ENCODE data around the gene PLCD1. TPM values are rescaled to one million over a fixed set of nuclear protein-coding genes. Genes with fewer than 3 reads are reported as not detected.
A peak's percentile ranks its signal among the peaks of the same experiment; 100 is the strongest.

The PLCD1 gene
- total and polyA plus RNA-seq, 5 donors = 11.2 to 17.7 (median 13.7) TPM

DNA sequence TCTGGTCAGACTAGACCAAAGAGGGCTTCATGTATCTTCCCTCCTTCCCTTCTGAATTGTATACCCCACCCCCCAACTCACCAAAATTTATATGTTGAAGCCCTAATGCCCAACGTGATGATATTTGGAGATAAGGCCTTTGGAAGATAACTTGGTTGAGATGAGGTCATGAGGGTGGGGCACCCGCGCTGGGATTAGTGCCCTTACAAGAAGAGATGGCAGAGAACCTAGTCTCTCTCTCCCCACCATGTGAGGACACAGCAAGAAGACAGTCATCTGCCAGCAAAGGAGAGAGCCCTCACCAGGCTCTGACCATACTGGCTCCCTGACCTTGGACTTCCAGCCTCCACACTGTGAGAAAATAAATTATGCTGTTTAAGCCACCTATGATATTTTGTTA is 13.5 kb downstream of the PLCD1 start:
- no peaks in the 10 kb centered on the region for H3K4me1 ChIP-seq (ENCODE audit: control insufficient read depth, insufficient read depth, low read length)
- H3K9me3 ChIP-seq (ENCODE audit: control insufficient read depth, low read length) = no peaks in the 10 kb centered on the region
- WGBS = 94% methylated on average over 3 of the region's 3 CpGs
- H3K27ac ChIP-seq (ENCODE audit: low read length) = no peak overlapping the region
- no peaks in the 10 kb centered on the region for H3K27me3 ChIP-seq (ENCODE audit: control insufficient read depth, insufficient read depth)
- ATAC-seq (no peak), DNase-seq (no peak)
- intact Hi-C loops (cut with DNase I) = no loop called here
- H3K4me3 ChIP-seq (ENCODE audit: low read length) = no peak overlapping the region

DNA sequence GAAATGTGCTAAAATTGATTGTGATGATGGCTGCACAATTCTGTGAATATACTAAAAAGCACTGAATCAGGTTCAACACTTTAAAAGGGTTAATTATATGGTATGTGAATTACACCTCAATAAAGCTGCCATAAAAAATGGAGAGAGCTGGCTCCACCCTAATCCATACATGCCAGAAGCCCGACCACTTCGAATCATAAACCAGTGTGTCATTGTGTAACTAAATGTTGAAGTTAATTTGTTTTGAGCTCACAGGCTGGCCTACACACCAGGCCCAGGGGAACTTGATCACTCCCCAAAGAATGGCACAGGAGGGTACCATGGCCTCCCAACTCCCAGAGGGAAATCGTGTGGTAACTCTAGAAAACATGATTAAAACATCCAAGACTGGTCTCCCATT is 14.0 kb downstream of the PLCD1 start:
- 93% methylated on average over 3 of the region's 3 CpGs for WGBS
- DNase-seq = peak in 1 of 3 donors; percentile 1
- no peak overlapping the region for H3K27ac ChIP-seq (ENCODE audit: low read length)
- H3K27me3 ChIP-seq (ENCODE audit: control insufficient read depth, insufficient read depth) = no peaks in the 10 kb centered on the region
- intact Hi-C loops (cut with DNase I) = no loop called here
- no peaks in the 10 kb centered on the region for H3K4me1 ChIP-seq (ENCODE audit: control insufficient read depth, insufficient read depth, low read length)
- no peak overlapping the region for H3K4me3 ChIP-seq (ENCODE audit: low read length)
- no peak for ATAC-seq
- H3K9me3 ChIP-seq (ENCODE audit: control insufficient read depth, low read length) = no peaks in the 10 kb centered on the region

DNA sequence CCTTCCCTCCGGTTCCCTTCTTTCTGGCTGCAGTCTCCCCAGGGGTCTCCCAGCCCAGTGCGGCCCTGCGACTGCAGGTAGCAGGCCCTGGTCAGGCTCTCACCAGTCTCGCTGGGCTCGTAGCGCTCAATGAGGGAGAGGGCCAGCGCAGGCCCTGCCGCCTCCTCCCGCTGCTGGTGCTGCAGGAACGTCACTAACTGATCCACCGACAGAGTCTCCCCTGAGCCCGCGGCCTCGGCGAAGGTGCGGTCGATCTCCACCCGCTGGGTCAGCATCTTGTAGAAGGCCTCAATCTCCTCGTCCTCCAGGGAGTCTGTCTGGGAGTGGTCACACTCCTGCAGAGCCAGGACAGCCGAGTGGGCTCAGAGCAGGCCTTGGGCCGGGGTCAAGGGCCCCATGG is 18.3 kb downstream of the PLCD1 start:
- no peak overlapping the region for H3K4me3 ChIP-seq (ENCODE audit: low read length)
- H3K4me1 ChIP-seq (ENCODE audit: control insufficient read depth, insufficient read depth, low read length) = no peaks in the 10 kb centered on the region
- H3K27ac ChIP-seq (ENCODE audit: low read length) = no peak overlapping the region
- ATAC-seq (no peak), DNase-seq (peak in 2 of 3 donors; percentile 17 to 62)
- 90% methylated on average over 21 of the region's 21 CpGs for WGBS
- no peaks in the 10 kb centered on the region for H3K27me3 ChIP-seq (ENCODE audit: control insufficient read depth, insufficient read depth)
- intact Hi-C loops (cut with DNase I) = no loop called here
- no peaks in the 10 kb centered on the region for H3K9me3 ChIP-seq (ENCODE audit: control insufficient read depth, low read length)

DNA sequence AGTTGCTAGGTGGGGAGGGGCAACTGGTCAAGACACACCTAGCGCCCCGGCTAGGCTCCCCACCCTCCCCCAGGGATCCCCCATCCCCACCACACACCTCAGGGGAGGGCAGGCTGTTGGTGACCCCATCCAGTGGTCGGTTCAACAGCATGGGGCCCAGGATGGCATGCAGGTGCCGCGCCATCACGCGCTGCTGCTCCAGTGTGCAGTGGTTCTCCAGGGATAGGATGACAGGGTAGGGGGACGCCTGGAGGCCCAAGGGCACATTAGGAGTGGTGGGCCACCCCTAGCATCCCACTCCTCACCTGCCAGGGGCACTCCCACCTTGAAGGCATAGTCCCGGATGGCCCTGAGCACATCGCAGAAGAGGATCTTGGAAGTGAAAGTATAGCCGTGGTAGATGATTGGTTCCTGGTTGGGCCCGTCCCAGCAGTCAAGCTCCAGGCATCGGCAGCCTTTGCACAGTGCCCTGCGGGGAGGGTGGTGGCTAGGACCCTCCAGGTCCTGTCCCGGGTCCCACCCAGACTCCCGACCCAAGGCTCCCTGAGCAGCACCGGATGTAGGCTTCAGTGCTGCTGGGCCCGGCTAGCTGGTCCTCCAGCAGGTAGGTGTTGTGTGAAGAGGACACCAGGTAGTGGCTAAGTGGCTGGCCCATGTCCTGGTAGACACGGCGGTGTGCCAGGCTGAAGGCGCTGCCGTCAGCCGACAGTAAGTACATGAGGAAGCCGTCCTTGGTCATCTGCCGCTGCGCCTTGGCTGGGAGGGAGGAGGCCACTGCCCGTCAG is 19.4 kb downstream of the PLCD1 start:
- ATAC-seq (no peak), DNase-seq (peak in 2 of 3 donors; percentile 21 to 52)
- 92% methylated on average over 27 of the region's 27 CpGs for WGBS
- intact Hi-C loops (cut with DNase I) = no loop called here
- H3K4me3 ChIP-seq (ENCODE audit: low read length) = no peak overlapping the region
- H3K27ac ChIP-seq (ENCODE audit: low read length) = no peak overlapping the region
- no peaks in the 10 kb centered on the region for H3K9me3 ChIP-seq (ENCODE audit: control insufficient read depth, low read length)
- no peaks in the 10 kb centered on the region for H3K27me3 ChIP-seq (ENCODE audit: control insufficient read depth, insufficient read depth)
- no peaks in the 10 kb centered on the region for H3K4me1 ChIP-seq (ENCODE audit: control insufficient read depth, insufficient read depth, low read length)

DNA sequence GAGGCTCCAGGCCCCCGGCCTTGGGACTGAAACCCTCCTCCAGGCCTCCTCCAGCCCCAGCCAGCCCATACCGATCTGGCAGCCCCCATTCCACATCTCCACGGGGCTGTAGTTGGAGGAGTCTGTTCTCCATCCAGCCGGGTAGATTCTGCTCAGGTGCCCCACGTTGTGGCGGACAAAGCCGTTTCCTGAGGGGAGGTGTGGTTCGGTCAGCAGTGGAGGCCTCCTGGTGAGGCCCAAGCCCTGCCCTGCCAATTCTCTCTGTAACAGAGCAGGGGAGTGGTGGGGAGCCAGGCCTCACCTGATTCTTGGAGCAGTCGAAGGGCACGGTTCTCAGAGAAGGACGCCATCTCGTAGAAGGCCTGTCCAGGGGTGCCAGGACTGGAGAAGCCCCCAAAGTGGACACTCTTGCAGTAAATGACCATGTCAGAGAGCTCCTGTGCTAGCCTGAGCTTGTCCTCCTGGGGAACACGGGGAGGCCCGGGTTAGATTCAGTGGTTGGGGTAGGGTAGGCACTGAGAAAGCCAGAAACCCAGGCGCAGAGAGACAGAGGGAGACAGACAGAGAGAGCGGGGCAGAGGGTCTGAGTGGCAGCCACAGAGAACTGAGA is 20.4 kb downstream of the PLCD1 start:
- no peak overlapping the region for H3K27ac ChIP-seq (ENCODE audit: low read length)
- 87% methylated on average over 16 of the region's 16 CpGs for WGBS
- ATAC-seq = no peak
- DNase-seq = peak; percentile 8 to 44 (median 29)
- H3K4me1 ChIP-seq (ENCODE audit: control insufficient read depth, insufficient read depth, low read length) = no peaks in the 10 kb centered on the region
- no peak overlapping the region for H3K4me3 ChIP-seq (ENCODE audit: low read length)
- H3K27me3 ChIP-seq (ENCODE audit: control insufficient read depth, insufficient read depth) = no peaks in the 10 kb centered on the region
- intact Hi-C loops (cut with DNase I) = no loop called here
- H3K9me3 ChIP-seq (ENCODE audit: control insufficient read depth, low read length) = no peaks in the 10 kb centered on the region

DNA sequence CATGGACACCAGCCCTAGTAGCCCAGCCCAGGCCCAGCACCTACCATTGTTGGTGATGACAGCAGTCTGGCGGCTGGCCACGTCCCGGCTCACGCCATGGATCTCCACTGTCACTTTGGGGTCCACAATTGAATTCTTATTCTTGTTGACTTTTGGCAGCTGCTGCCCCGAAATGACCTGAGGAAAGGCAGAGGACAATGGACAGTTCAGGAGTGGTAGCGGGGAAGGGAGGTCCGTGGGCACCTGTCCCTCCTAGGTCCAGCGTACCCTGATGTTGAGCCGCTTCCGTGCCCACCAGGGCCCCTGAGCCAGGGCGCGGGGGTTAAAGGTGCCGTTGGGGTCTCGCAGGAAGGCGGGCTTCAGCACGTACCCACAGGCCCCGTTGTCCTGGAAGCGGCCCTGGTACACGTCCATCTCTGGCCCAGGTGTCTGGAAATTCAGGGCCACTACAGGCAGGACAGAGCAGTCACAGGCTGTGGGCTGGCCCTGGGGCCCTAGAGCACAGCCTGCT is 21.2 kb downstream of the PLCD1 start:
- 87% methylated on average over 19 of the region's 19 CpGs for WGBS
- DNase-seq (peak; percentile 33 to 74 (median 67)), ATAC-seq (no peak)
- intact Hi-C loops (cut with DNase I) = no loop called here
- Histone ChIP-seq H3K27ac (ENCODE audit: low read length) (no peak overlapping the region), H3K4me1 (ENCODE audit: control insufficient read depth, insufficient read depth, low read length) (no peaks in the 10 kb centered on the region), H3K4me3 (ENCODE audit: low read length) (no peak overlapping the region), H3K27me3 (ENCODE audit: control insufficient read depth, insufficient read depth) (no peaks in the 10 kb centered on the region), H3K9me3 (ENCODE audit: control insufficient read depth, low read length) (no peaks in the 10 kb centered on the region)

DNA sequence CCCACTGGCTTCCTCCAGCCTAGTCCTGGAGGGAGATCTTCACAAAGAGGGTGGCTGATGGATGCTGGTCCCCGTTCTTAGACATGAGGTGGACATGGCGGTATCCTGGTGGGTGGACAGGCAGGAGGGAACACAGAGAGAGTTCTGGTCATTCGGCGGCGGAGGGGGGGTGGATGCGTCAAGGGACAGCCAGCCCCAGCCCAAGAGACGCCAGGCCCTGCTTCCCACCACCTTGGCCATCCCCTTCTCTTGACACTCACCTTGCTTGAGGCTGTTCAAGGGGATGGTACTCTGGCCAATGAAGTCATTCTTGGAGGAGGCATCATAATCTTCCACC is 21.7 kb downstream of the PLCD1 start:
- ATAC-seq = no peak
- intact Hi-C loops (cut with DNase I) = no loop called here

DNA sequence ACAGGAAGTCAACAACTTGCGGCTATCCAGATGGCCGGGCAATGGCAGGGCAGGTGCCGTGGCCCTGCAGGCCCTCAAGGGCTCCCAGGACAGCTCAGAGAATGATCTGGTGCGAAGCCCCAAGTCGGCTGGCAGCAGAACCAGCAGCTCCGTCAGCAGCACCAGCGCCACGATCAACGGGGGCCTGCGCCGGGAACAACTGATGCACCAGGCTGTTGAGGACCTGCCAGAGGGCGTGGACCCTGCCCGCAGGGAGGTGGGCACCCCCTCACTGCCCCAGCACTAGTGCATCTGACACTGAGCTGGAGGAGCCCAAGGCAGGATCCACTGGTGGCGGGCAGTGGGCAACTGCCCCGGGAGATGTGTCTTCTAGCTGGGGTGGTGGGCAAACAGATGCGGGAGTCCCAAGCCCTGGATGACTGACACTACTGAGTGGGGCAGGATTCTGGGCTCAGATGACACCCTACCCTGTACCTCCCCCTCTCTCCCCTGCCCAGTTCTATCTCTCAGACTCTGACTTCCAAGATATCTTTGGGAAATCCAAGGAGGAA is 22.9 kb downstream of the PLCD1 start:
- Histone ChIP-seq H3K27ac (ENCODE audit: low read length) (no peak overlapping the region), H3K9me3 (ENCODE audit: control insufficient read depth, low read length) (no peaks in the 10 kb centered on the region), H3K27me3 (ENCODE audit: control insufficient read depth, insufficient read depth) (no peaks in the 10 kb centered on the region), H3K4me3 (ENCODE audit: low read length) (no peak overlapping the region), H3K4me1 (ENCODE audit: control insufficient read depth, insufficient read depth, low read length) (no peaks in the 10 kb centered on the region)
- peak in 1 of 3 donors; percentile 62 for DNase-seq
- 94% methylated on average over 16 of the region's 16 CpGs for WGBS
- ATAC-seq = no peak
- intact Hi-C loops (cut with DNase I) = no loop called here

More for the DNA sequence above, 21.7 kb downstream of the PLCD1 start:
- Histone ChIP-seq H3K4me3 (ENCODE audit: low read length) (no peak overlapping the region), H3K27ac (ENCODE audit: low read length) (no peak overlapping the region), H3K4me1 (ENCODE audit: control insufficient read depth, insufficient read depth, low read length) (no peaks in the 10 kb centered on the region), H3K9me3 (ENCODE audit: control insufficient read depth, low read length) (no peaks in the 10 kb centered on the region), H3K27me3 (ENCODE audit: control insufficient read depth, insufficient read depth) (no peaks in the 10 kb centered on the region)
- peak; percentile 14 to 61 (median 47) for DNase-seq
- WGBS = 95% methylated on average over 7 of the region's 7 CpGs

DNA sequence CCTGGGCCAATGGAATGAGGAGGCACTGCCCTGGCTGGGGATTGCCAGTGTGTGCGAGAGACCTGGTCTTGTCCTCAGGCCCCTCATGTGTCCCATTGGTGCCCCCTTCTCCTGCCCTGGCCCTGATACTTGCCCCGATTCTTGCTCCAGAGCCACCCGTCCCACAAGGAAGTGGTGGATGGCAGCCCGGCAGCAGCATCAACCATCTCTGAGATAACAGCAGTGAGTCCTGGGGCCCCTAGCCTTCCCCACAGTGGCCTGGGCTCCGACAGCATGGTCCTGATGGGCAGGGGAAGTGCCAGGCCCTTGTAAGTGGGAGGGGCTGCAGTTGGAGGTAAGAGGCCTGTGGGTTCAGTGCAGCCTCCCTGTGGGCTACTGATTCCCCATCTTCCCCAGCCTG is 23.4 kb downstream of the PLCD1 start:
- Histone ChIP-seq H3K27me3 (ENCODE audit: control insufficient read depth, insufficient read depth) (no peaks in the 10 kb centered on the region), H3K4me3 (ENCODE audit: low read length) (no peak overlapping the region), H3K4me1 (ENCODE audit: control insufficient read depth, insufficient read depth, low read length) (no peaks in the 10 kb centered on the region), H3K9me3 (ENCODE audit: control insufficient read depth, low read length) (no peaks in the 10 kb centered on the region), H3K27ac (ENCODE audit: low read length) (no peak overlapping the region)
- no peak for ATAC-seq
- DNase-seq = peak in 2 of 3 donors; percentile 18 to 49
- 87% methylated on average over 5 of the region's 5 CpGs for WGBS
- intact Hi-C loops (cut with DNase I) = no loop called here

DNA sequence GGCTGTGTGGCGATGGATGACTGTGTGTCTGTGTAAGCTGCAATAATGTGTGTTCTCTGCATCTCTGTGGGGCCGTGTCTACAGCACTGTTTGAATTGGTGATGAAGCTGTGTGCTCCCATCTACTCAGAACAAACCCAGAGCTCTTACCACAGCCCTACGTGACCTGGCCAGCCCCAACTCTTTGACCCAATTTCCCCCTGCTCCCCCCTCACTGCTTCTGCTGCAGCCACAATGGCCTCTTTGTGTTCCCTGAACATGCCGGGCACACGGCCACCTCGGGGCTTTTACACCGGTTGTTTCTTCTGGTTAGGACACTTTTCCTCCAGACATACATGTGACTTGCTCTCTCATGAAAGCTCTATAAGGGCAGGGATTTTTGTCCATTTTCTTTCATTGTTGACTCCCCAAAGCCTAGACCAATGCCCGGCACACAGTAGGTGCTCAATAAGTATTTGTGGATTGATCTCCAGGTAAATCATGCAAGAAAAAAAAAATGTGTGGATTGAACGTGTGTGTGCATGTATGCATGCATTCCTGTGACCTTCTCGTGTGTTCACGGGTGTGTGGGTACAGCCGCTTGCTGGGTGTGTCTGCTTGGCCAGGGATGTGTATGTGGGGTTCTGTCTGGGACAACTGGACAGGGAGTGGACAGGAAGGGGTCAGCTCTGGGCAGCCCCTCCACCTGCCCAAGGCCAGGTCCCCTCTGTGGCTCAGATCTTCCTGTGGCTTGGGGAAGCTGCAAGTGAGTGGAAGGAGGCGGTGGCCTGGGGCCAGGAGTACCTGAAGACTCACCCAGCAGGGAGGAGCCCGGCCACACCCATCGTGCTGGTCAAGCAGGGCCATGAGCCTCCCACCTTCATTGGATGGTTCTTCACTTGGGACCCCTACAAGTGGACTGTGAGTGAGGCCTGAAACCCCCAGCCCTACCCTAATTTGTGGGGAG is 24.1 kb downstream of the PLCD1 start:
- peak overlapping the region; percentile 38 for H3K27ac ChIP-seq (ENCODE audit: low read length)
- ATAC-seq (peak; percentile 48 to 66), DNase-seq (peak; percentile 85 to 95 (median 93))
- H3K4me3 ChIP-seq (ENCODE audit: low read length) = no peak overlapping the region
- WGBS = 68% methylated on average over 15 of the region's 15 CpGs
- H3K9me3 ChIP-seq (ENCODE audit: control insufficient read depth, low read length) = no peaks in the 10 kb centered on the region
- no peaks in the 10 kb centered on the region for H3K4me1 ChIP-seq (ENCODE audit: control insufficient read depth, insufficient read depth, low read length)
- H3K27me3 ChIP-seq (ENCODE audit: control insufficient read depth, insufficient read depth) = no peaks in the 10 kb centered on the region
- intact Hi-C loops (cut with DNase I) = no loop called here
